ENCODE measurements around the gene GMNN.
"Not testable (repeated sequence)": the region's sequence is repeated elsewhere in the genome, so short reads cannot be mapped to it uniquely, and the experiment has no call there.

GMNN gene

GRCh38 chr6:24749297-24749696 is 25.4 kb upstream of the GMNN start:
- H3K36me3 ChIP-seq (ENCODE audit: control insufficient read depth, insufficient read depth, low read length) = no peaks in the 10 kb centered on the region
- no peaks in the 10 kb centered on the region for H3K27me3 ChIP-seq (ENCODE audit: control insufficient read depth, insufficient read depth, low read length)
- no peaks in the 10 kb centered on the region for H3K4me1 ChIP-seq (ENCODE audit: control insufficient read depth, insufficient read depth, low read length)
- H3K9ac ChIP-seq (ENCODE audit: low read depth, low read length) = no peak overlapping the region
- H3K9me3 ChIP-seq (ENCODE audit: control insufficient read depth, insufficient read depth, low read length) = no peaks in the 10 kb centered on the region
- no peak overlapping the region for H3K4me3 ChIP-seq (ENCODE audit: low read depth, low read length)

DNA sequence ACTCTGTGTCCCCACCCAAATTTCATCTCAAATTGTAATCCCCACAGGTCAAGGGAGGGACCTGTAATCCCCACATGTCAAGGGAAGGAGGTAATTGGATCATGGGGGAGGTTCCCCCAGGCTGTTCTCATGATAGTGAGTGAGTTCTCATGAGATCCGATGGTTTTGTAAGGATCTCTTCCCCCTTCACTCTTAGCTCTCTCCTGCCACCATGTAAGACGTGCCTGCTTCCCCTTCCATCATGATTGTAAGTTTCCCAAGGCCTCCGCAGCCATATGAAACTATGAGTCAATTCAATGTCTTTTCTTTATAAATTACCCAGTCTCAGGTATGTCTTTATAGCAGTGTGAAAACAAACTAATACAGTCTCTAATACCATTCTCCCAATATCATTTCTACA is 23.9 kb upstream of the GMNN start:
- H3K9me3 ChIP-seq (ENCODE audit: control insufficient read depth, insufficient read depth, low read length); H3K27me3 ChIP-seq (ENCODE audit: control insufficient read depth, insufficient read depth, low read length); H3K4me3 ChIP-seq (ENCODE audit: low read depth, low read length); H3K9ac ChIP-seq (ENCODE audit: low read depth, low read length); H3K36me3 ChIP-seq (ENCODE audit: control insufficient read depth, insufficient read depth, low read length); H3K4me1 ChIP-seq (ENCODE audit: control insufficient read depth, insufficient read depth, low read length): not testable (repeated sequence)

DNA sequence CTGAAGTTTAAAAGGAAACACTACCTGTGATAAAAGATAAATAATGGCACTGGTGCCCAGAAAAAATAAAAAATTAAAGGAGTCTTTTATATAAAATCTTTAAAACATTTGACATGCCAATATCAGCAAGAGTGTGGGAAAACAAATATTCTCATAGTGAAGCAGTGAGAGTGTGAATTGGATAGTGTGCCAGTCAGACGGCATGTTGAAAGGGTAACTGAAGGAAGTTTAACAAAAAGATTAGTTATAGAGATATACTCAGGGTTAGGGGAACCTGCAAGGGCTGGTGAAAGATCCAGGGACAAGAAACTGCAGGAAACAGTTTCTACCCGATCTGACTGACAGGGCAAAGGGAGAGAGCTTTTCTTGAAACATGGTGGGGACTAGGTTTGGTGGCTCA is 22.2 kb upstream of the GMNN start:
- no peaks in the 10 kb centered on the region for H3K36me3 ChIP-seq (ENCODE audit: control insufficient read depth, insufficient read depth, low read length)

GRCh38 chr6:24752917-24753492 is 21.7 kb upstream of the GMNN start:
- Histone ChIP-seq H3K4me1 (ENCODE audit: control insufficient read depth, insufficient read depth, low read length) (no peaks in the 10 kb centered on the region), H3K36me3 (ENCODE audit: control insufficient read depth, insufficient read depth, low read length) (no peaks in the 10 kb centered on the region), H3K9ac (ENCODE audit: low read depth, low read length) (no peak overlapping the region), H3K4me3 (ENCODE audit: low read depth, low read length) (no peak overlapping the region), H3K27me3 (ENCODE audit: control insufficient read depth, insufficient read depth, low read length) (no peaks in the 10 kb centered on the region), H3K9me3 (ENCODE audit: control insufficient read depth, insufficient read depth, low read length) (no peaks in the 10 kb centered on the region)

More for the DNA sequence above, 22.2 kb upstream of the GMNN start:
- Histone ChIP-seq H3K9ac (ENCODE audit: low read depth, low read length) (no peak overlapping the region), H3K4me3 (ENCODE audit: low read depth, low read length) (no peak overlapping the region), H3K27me3 (ENCODE audit: control insufficient read depth, insufficient read depth, low read length) (no peaks in the 10 kb centered on the region), H3K4me1 (ENCODE audit: control insufficient read depth, insufficient read depth, low read length) (no peaks in the 10 kb centered on the region), H3K9me3 (ENCODE audit: control insufficient read depth, insufficient read depth, low read length) (no peaks in the 10 kb centered on the region)

- Histone ChIP-seq H3K36me3 (ENCODE audit: control insufficient read depth, insufficient read depth, low read length) (no peaks in the 10 kb centered on the region), H3K4me3 (ENCODE audit: low read depth, low read length) (no peak overlapping the region), H3K4me1 (ENCODE audit: control insufficient read depth, insufficient read depth, low read length) (no peaks in the 10 kb centered on the region), H3K9me3 (ENCODE audit: control insufficient read depth, insufficient read depth, low read length) (no peaks in the 10 kb centered on the region), H3K27me3 (ENCODE audit: control insufficient read depth, insufficient read depth, low read length) (no peaks in the 10 kb centered on the region), H3K9ac (ENCODE audit: low read depth, low read length) (no peak overlapping the region)
These were observed 21.2 kb upstream of the GMNN start for GRCh38 chr6:24753545-24753944.

DNA sequence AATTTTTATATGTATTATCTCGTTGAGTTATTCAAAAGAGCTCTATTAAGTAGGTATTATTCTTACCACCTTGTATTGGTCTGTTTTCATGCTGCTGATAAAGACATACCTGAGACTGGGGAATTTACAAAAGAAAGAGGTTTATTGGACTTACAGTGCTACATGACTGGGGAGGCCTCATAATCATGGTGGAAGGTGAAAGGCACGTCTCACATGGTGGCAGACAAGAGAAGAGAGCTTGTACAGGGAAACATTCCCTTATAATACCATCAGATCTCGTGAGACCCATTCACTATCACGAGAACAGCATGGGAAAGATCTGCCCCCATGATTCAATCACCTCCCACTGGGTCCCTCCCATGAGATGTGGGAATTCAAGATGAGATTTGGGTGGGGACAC is 20.4 kb upstream of the GMNN start:
- not testable (repeated sequence) for H3K4me3 ChIP-seq (ENCODE audit: low read depth, low read length); H3K27me3 ChIP-seq (ENCODE audit: control insufficient read depth, insufficient read depth, low read length)

DNA sequence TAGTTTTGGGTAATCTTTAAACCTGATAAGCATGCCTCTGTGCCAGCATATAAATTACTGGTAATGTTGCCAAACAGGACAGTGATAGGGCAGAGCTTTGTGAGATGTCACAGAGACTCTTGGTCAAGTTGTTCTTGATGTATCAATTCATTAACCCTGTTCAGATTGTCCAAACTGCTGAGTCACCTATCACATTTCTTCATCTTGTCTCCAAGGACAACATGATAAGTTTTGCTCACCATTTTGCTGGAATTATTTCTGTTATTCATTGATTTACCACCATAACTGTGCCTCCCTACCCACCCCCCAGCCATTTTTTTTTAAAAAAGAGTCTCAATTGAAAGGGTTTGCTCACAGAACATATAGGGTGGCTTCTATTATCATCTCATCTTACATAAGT is 19.5 kb upstream of the GMNN start:
- Histone ChIP-seq H3K27me3 (ENCODE audit: control insufficient read depth, insufficient read depth, low read length) (no peaks in the 10 kb centered on the region), H3K9me3 (ENCODE audit: control insufficient read depth, insufficient read depth, low read length) (no peaks in the 10 kb centered on the region), H3K9ac (ENCODE audit: low read depth, low read length) (no peak overlapping the region), H3K36me3 (ENCODE audit: control insufficient read depth, insufficient read depth, low read length) (no peaks in the 10 kb centered on the region), H3K4me1 (ENCODE audit: control insufficient read depth, insufficient read depth, low read length) (no peaks in the 10 kb centered on the region), H3K4me3 (ENCODE audit: low read depth, low read length) (no peak overlapping the region)

More for the DNA sequence above, 20.4 kb upstream of the GMNN start:
- H3K4me1 ChIP-seq (ENCODE audit: control insufficient read depth, insufficient read depth, low read length); H3K9me3 ChIP-seq (ENCODE audit: control insufficient read depth, insufficient read depth, low read length); H3K9ac ChIP-seq (ENCODE audit: low read depth, low read length); H3K36me3 ChIP-seq (ENCODE audit: control insufficient read depth, insufficient read depth, low read length): not testable (repeated sequence)

- H3K4me3 ChIP-seq (ENCODE audit: low read depth, low read length) = no peak overlapping the region
- no peaks in the 10 kb centered on the region for H3K27me3 ChIP-seq (ENCODE audit: control insufficient read depth, insufficient read depth, low read length)
- H3K4me1 ChIP-seq (ENCODE audit: control insufficient read depth, insufficient read depth, low read length) = no peaks in the 10 kb centered on the region
These were observed 17.1 kb upstream of the GMNN start for GRCh38 chr6:24757611-24758010.

DNA sequence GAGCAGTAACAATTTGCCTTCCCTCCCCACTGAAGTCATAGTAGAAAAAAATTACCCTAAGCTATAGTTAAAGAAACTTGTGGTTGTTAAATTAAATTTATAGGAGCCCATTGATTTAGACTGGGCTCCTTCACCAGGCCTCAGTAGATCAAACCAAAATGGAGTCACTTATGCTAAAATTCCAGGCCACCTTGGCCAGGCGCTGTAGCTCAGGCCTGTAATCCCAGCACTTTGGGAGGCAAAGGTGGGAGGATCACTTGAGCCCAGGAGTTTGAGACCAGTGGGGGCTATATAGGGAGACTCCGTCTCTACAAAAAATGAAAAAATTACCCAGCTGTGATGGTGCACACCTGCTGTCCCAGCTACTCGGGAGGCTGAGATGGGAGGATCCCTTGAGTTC is 15.0 kb upstream of the GMNN start:
- no peaks in the 10 kb centered on the region for H3K36me3 ChIP-seq (ENCODE audit: control insufficient read depth, insufficient read depth, low read length)
- H3K27me3 ChIP-seq (ENCODE audit: control insufficient read depth, insufficient read depth, low read length) = no peaks in the 10 kb centered on the region
- no peaks in the 10 kb centered on the region for H3K4me1 ChIP-seq (ENCODE audit: control insufficient read depth, insufficient read depth, low read length)
- no peak overlapping the region for H3K4me3 ChIP-seq (ENCODE audit: low read depth, low read length)
- no peak overlapping the region for H3K9ac ChIP-seq (ENCODE audit: low read depth, low read length)
- no peaks in the 10 kb centered on the region for H3K9me3 ChIP-seq (ENCODE audit: control insufficient read depth, insufficient read depth, low read length)

More at GRCh38 chr6:24757611-24758010, 17.1 kb upstream of the GMNN start:
- no peaks in the 10 kb centered on the region for H3K9me3 ChIP-seq (ENCODE audit: control insufficient read depth, insufficient read depth, low read length)
- no peaks in the 10 kb centered on the region for H3K36me3 ChIP-seq (ENCODE audit: control insufficient read depth, insufficient read depth, low read length)
- no peak overlapping the region for H3K9ac ChIP-seq (ENCODE audit: low read depth, low read length)

- Histone ChIP-seq H3K9ac (ENCODE audit: low read depth, low read length) (no peak overlapping the region), H3K4me3 (ENCODE audit: low read depth, low read length) (no peak overlapping the region), H3K36me3 (ENCODE audit: control insufficient read depth, insufficient read depth, low read length) (no peaks in the 10 kb centered on the region), H3K4me1 (ENCODE audit: control insufficient read depth, insufficient read depth, low read length) (no peaks in the 10 kb centered on the region), H3K9me3 (ENCODE audit: control insufficient read depth, insufficient read depth, low read length) (no peaks in the 10 kb centered on the region), H3K27me3 (ENCODE audit: control insufficient read depth, insufficient read depth, low read length) (no peaks in the 10 kb centered on the region)
These were observed 14.5 kb upstream of the GMNN start for GRCh38 chr6:24760210-24760609.

GRCh38 chr6:24761193-24761835 is 13.4 kb upstream of the GMNN start:
- no peaks in the 10 kb centered on the region for H3K9me3 ChIP-seq (ENCODE audit: control insufficient read depth, insufficient read depth, low read length)
- no peaks in the 10 kb centered on the region for H3K36me3 ChIP-seq (ENCODE audit: control insufficient read depth, insufficient read depth, low read length)
- no peaks in the 10 kb centered on the region for H3K4me1 ChIP-seq (ENCODE audit: control insufficient read depth, insufficient read depth, low read length)
- no peak overlapping the region for H3K4me3 ChIP-seq (ENCODE audit: low read depth, low read length)
- H3K9ac ChIP-seq (ENCODE audit: low read depth, low read length) = no peak overlapping the region
- no peaks in the 10 kb centered on the region for H3K27me3 ChIP-seq (ENCODE audit: control insufficient read depth, insufficient read depth, low read length)

DNA sequence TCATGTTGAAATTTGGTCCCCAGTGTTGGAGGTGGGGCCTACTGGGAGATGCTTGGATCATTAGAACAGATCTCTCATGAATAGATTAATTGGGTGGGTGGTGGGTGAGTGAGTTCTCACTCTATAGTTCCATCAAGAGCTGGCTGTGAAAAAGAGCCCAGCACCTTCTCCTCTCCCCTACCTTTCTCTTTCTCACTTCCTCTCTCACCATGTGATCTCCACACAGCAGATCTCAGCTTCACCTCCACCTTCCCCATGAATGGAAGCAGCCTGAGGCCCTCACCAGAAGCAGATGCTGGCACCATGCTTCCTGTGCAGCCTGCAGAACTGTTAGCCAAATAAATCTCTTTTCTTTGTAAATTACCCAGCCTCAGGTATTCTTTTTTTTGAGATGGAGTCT is 12.9 kb upstream of the GMNN start:
- H3K4me1 ChIP-seq (ENCODE audit: control insufficient read depth, insufficient read depth, low read length) = no peaks in the 10 kb centered on the region
- H3K9me3 ChIP-seq (ENCODE audit: control insufficient read depth, insufficient read depth, low read length) = no peaks in the 10 kb centered on the region

More for the DNA sequence above, 12.9 kb upstream of the GMNN start:
- Histone ChIP-seq H3K36me3 (ENCODE audit: control insufficient read depth, insufficient read depth, low read length) (no peaks in the 10 kb centered on the region), H3K27me3 (ENCODE audit: control insufficient read depth, insufficient read depth, low read length) (no peaks in the 10 kb centered on the region), H3K4me3 (ENCODE audit: low read depth, low read length) (no peak overlapping the region), H3K9ac (ENCODE audit: low read depth, low read length) (no peak overlapping the region)
